Activated CD4-positive, alpha-beta T cell treated with anti-CD3 and anti-CD28 coated beads for 4 hours (primary cell): Measurements from ENCODE around the gene TMEM240.
"Not testable (repeated sequence)": the region's sequence is repeated elsewhere in the genome, so short reads cannot be mapped to it uniquely, and the experiment has no call there.

ENCODE experiments used
- DNase-seq, 2 donors: peaks; one replicate each; pipeline ENCODE4 v3.0.0-alpha.2; 2020

TMEM240 gene

DNA sequence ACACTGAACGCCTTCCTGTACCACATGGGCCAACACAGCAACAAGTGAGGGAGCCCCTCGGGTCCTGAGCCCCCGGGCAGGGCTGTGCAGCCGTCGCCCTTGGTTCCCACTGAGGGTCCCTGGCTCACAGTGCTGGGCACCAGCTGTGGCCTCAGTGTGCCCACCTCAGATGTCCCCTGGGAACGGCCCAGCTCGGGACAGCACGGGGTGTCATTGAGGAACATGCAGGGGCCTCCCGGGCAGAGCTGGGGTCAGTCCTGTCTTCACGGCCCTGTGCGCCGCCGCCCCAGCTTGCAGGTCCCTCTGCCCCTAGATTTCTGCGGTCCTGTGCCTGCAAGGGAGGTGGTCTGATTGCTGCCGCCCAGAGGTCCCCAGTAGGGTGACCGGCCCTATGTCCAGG lies 51.2 kb downstream of the TMEM240 start:
- no peak for DNase-seq

GRCh38 chr1:1487701-1488100 lies 52.7 kb downstream of the TMEM240 start:
- no peak for DNase-seq

GRCh38 chr1:1485755-1486317 lies 54.6 kb downstream of the TMEM240 start:
- not testable (repeated sequence) for DNase-seq

DNA sequence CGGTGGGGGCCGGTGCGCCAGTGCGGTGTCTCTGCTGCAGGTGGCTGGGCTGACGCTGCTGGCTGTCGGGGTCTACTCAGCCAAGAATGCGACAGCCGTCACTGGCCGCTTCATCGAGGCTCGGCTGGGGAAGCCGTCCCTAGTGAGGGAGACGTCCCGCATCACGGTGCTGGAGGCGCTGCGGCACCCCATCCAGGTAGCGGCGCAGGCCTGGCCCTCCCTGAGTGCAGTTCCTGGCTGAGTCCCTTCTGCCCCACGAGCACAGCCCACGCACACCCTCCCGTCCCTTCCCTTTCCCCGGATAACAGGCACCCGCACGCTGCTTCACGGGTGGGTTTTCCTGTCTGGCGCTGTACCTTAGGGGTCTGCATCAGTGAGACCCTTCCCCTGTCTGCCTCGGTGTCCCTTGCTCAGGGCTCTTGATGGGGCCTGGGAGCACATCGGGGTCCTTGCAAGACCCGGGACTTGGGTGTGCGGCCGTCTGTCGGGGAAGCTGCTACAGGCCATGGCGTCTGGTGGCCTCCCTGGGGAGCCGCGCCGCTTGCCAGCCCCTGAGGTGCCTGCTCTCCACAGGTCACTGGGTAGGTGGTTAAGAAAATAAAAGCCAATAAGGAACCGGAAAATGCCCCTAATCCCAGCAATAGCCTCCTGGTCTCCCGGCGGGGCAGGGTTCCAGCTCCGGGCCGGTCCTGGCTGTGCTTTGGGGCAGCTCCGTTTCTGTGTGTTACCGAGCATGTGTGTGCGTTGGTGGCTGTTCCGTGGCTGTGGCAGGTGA lies 55.3 kb downstream of the TMEM240 start:
- DNase-seq: not testable (repeated sequence)
